Measurements from ENCODE around the gene SLC2A9.

SLC2A9 gene

DNA sequence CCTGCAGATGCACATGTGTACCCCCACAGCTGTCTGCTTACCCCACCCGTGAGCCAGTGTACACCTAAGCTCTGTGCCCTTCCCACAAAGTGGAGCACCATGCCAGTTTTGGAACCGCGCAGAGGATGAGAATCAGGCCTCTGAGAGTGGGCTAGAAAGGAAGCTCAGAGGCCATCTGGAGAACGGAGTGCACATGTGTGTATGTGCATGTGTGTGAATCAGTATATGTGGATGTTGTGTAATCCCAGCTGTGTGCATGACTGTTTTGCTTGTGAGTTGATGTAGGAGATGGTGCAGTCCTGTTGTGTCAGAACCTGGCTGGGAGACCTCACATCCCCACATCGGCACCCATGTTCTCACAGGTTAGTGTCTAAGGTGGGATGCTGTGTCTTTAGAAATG, 146.9 kb downstream of the SLC2A9 start:
- Histone ChIP-seq H3K36me3 (replicated peaks; ENCODE audit: low read depth, low read length) (no peaks in the 10 kb centered on the region), H3K27me3 (ENCODE audit: low read depth, low read length) (no peaks in the 10 kb centered on the region), H3K27ac (ENCODE audit: low read length) (no peak overlapping the region), H4K20me1 (ENCODE audit: insufficient read depth, low read length) (no peaks in the 10 kb centered on the region), H3K9ac (ENCODE audit: low read length) (no peak overlapping the region), H3K9me3 (ENCODE audit: insufficient read depth, low read length) (no peaks in the 10 kb centered on the region), H3K4me2 (ENCODE audit: low read length) (no peak overlapping the region), H2AFZ (ENCODE audit: low read depth, low read length) (no peak overlapping the region), H3K4me1 (ENCODE audit: low read length) (peaks cover 11% of the 10 kb centered on the region), H3K4me3 (ENCODE audit: low read length) (no peak overlapping the region), H3K79me2 (ENCODE audit: low read length) (no peaks in the 10 kb centered on the region)
- TF ChIP-seq, protein P1, sequence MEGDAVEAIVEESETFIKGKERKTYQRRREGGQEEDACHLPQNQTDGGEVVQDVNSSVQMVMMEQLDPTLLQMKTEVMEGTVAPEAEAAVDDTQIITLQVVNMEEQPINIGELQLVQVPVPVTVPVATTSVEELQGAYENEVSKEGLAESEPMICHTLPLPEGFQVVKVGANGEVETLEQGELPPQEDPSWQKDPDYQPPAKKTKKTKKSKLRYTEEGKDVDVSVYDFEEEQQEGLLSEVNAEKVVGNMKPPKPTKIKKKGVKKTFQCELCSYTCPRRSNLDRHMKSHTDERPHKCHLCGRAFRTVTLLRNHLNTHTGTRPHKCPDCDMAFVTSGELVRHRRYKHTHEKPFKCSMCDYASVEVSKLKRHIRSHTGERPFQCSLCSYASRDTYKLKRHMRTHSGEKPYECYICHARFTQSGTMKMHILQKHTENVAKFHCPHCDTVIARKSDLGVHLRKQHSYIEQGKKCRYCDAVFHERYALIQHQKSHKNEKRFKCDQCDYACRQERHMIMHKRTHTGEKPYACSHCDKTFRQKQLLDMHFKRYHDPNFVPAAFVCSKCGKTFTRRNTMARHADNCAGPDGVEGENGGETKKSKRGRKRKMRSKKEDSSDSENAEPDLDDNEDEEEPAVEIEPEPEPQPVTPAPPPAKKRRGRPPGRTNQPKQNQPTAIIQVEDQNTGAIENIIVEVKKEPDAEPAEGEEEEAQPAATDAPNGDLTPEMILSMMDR (IDR thresholded peaks at IDR 0.05; ENCODE audit: low read depth, low read length), result no peak
- TF ChIP-seq EZH2phosphoT487 (IDR thresholded peaks at IDR 0.05; ENCODE audit: low read depth), result no peak

DNA sequence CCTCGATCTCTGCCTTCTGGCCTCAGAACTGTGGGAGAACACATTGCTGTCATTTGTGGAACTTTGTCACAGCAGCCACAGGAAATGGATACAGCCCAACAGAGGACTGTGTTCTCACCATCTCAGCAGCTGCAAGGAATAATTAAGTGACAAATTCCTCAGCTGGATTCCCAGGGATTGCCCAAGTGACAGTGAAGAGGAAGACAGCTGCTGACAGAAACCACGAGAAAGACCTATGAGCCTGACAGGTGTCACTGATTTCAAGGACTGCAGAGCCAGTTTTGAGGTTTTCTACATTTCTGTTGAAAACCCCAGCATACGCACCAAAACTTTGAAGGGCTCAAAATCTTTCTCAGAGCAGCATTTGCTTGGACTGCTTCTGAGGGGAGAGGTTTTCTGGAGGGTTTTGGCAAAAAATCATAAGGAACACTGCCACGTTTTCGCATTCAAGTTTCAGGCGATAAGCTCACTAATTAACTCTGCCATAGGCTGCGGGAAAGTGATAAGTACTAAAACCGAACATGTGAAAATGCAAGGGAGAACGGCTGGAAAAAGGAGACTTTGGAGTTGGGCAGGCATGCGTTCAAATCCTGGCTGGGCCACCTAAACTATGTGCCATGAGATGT, 151.0 kb downstream of the SLC2A9 start:
- Histone ChIP-seq H3K4me3 (ENCODE audit: low read length) (no peak overlapping the region), H3K9ac (ENCODE audit: low read length) (no peak overlapping the region), H3K4me2 (ENCODE audit: low read length) (no peak overlapping the region), H3K4me1 (ENCODE audit: low read length) (peaks cover 2% of the 10 kb centered on the region), H3K9me3 (ENCODE audit: insufficient read depth, low read length) (no peaks in the 10 kb centered on the region), H4K20me1 (ENCODE audit: insufficient read depth, low read length) (no peaks in the 10 kb centered on the region), H3K27ac (ENCODE audit: low read length) (no peak overlapping the region), H3K27me3 (ENCODE audit: low read depth, low read length) (no peaks in the 10 kb centered on the region), H3K36me3 (replicated peaks; ENCODE audit: low read depth, low read length) (no peaks in the 10 kb centered on the region), H2AFZ (ENCODE audit: low read depth, low read length) (no peak overlapping the region), H3K79me2 (ENCODE audit: low read length) (no peaks in the 10 kb centered on the region)
- TF ChIP-seq, protein P1 (IDR thresholded peaks at IDR 0.05; ENCODE audit: low read depth, low read length), result no peak
- no peak for TF ChIP-seq EZH2phosphoT487 (IDR thresholded peaks at IDR 0.05; ENCODE audit: low read depth)

DNA sequence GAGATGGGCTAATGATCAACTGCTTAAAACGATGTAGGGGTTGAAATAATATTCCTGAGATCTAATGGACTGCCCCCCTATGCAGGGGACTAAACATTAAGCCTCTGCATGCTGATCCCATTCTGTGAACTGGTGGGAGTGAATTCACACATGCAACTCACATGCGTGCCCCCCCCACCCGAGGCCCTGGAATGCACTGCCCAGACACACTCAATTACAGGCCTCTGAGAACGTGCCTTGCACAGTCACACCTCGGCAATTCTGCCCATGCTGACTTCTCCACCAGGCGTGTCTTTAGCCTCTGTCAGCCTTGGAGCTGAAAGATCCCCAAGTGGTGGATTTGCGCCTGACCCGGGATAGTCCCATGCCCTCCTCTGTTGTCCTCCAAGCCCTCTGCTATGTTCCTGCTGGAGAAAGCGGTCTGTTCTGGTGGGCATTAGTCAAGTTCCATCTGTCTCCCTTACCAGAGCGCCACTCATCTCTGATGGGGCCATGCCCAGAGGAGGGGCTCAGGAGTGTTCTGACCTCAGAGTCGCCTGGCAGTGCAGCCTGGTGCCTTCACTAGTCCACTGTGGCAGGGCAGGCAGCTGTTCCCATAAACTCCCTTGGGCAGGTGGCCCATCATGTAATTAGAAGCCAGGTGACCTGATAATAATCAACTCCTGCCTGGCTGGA, 153.4 kb downstream of the SLC2A9 start:
- Histone ChIP-seq H3K4me1 (ENCODE audit: low read length) (no peaks in the 10 kb centered on the region), H3K9me3 (ENCODE audit: insufficient read depth, low read length) (no peaks in the 10 kb centered on the region), H3K9ac (ENCODE audit: low read length) (no peak overlapping the region), H3K4me2 (ENCODE audit: low read length) (no peak overlapping the region), H3K4me3 (ENCODE audit: low read length) (no peak overlapping the region), H2AFZ (ENCODE audit: low read depth, low read length) (no peak overlapping the region), H3K27me3 (ENCODE audit: low read depth, low read length) (no peaks in the 10 kb centered on the region), H3K79me2 (ENCODE audit: low read length) (no peaks in the 10 kb centered on the region), H3K36me3 (replicated peaks; ENCODE audit: low read depth, low read length) (no peaks in the 10 kb centered on the region), H4K20me1 (ENCODE audit: insufficient read depth, low read length) (no peaks in the 10 kb centered on the region), H3K27ac (ENCODE audit: low read length) (no peak overlapping the region)
- TF ChIP-seq, protein P1 (IDR thresholded peaks at IDR 0.05; ENCODE audit: low read depth, low read length), result no peak
- no peak for TF ChIP-seq EZH2phosphoT487 (IDR thresholded peaks at IDR 0.05; ENCODE audit: low read depth)

DNA sequence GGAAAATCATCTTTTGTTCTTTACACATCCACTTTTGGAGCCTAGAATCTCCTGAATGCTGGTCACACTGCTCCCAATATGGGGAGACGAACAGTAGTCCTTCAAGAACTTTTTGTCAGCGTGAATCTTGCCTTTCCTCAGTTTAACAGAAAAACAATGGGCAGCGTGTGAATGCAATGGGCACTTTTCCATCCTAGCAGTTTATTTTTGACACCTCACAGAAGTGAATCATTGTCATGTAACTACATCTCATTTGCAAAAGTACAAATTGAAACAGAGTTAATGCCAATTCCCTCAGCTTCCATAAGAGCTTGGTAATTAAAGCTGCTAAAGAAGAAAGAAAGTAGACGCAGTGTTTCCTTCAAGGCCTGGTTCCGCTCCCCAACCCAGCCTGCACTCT, 154.4 kb downstream of the SLC2A9 start:
- no peaks in the 10 kb centered on the region for H3K9me3 ChIP-seq (ENCODE audit: insufficient read depth, low read length)
- H3K4me3 ChIP-seq (ENCODE audit: low read length), result no peak overlapping the region
- no peak overlapping the region for H3K9ac ChIP-seq (ENCODE audit: low read length)
- no peaks in the 10 kb centered on the region for H3K27me3 ChIP-seq (ENCODE audit: low read depth, low read length)
- H3K79me2 ChIP-seq (ENCODE audit: low read length), result no peaks in the 10 kb centered on the region
- H3K4me2 ChIP-seq (ENCODE audit: low read length), result no peak overlapping the region
- H2AFZ ChIP-seq (ENCODE audit: low read depth, low read length), result no peak overlapping the region
- H3K27ac ChIP-seq (ENCODE audit: low read length), result no peak overlapping the region
- no peaks in the 10 kb centered on the region for H4K20me1 ChIP-seq (ENCODE audit: insufficient read depth, low read length)
- H3K4me1 ChIP-seq (ENCODE audit: low read length), result no peaks in the 10 kb centered on the region
- H3K36me3 ChIP-seq (replicated peaks; ENCODE audit: low read depth, low read length), result no peaks in the 10 kb centered on the region
- TF ChIP-seq EZH2phosphoT487 (IDR thresholded peaks at IDR 0.05; ENCODE audit: low read depth), result no peak
- TF ChIP-seq, protein P1 (IDR thresholded peaks at IDR 0.05; ENCODE audit: low read depth, low read length), result no peak

Data from OCI-LY3 (cell line).